Measurements from ENCODE around the gene TYSND1.
A peak's percentile ranks its signal among the peaks of the same experiment; 100 is the strongest.
"Not testable (repeated sequence)": the region's sequence is repeated elsewhere in the genome, so short reads cannot be mapped to it uniquely, and the experiment has no call there.

Gene TYSND1

DNA sequence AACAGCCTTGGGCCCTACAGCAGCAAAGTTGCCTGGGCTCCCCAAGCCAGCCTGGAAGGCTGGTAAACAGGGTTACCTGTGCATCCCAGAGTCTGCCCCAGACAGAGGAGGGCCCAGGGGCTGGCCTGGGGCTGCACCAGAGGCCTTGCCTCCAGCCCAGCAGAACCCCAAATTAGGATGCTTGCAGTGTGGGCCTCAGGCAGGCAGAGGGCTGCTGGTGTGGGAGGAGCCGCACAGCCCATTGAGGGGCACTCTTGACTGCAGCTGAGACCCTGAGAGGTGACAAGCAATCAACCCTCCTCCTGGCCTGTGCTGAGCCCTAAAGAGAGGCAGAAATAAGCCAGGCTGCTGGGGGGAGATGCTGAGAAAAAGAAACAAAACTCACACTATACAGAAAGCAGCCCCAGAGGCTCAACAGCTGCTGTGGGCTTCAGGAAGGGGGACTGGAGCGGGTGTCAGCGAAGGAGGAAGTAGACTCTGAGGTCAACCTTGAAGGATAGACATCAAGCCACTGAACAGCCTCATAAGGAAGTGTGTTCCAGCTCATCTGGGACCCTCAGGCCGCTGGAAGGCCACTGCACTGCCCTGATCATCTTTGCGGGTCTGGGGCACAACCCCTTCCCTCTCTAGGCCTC is 20.5 kb downstream of the TYSND1 start:
- H3K9me3 ChIP-seq (ENCODE audit: control insufficient read depth, low read length): no peaks in the 10 kb centered on the region
- H3K36me3 ChIP-seq (ENCODE audit: control insufficient read depth, insufficient read depth, low read length): no peaks in the 10 kb centered on the region
- peaks cover 3% of the 10 kb centered on the region for H3K4me1 ChIP-seq (ENCODE audit: control insufficient read depth, insufficient read depth, low read length)
- no peak overlapping the region for H3K4me3 ChIP-seq (ENCODE audit: low read length)
- H3K9ac ChIP-seq (ENCODE audit: low read length): no peak overlapping the region
- no peaks in the 10 kb centered on the region for H3K27me3 ChIP-seq (ENCODE audit: control insufficient read depth, insufficient read depth, low read length)

DNA sequence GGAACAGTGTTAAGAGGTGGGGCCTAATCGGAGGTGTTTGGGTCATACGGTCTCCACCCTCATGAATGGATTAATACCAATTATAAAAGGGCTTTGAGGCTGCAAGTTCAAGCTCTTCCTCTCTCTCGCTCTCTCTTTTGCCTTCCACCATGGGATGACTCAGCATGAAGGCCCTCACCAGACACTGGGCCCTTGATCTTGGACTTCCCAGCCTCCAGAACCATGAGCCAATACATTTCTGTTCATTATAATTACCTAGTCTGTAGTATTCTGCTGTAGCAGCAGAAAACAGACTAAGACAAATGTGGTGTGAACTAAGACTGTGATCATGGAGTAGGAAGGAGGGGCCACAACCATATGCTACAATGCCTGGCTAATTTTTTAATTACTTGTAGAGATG is 21.6 kb downstream of the TYSND1 start:
- Histone ChIP-seq H3K27me3 (ENCODE audit: control insufficient read depth, insufficient read depth, low read length) (no peaks in the 10 kb centered on the region), H3K36me3 (ENCODE audit: control insufficient read depth, insufficient read depth, low read length) (no peaks in the 10 kb centered on the region), H3K4me1 (ENCODE audit: control insufficient read depth, insufficient read depth, low read length) (peaks cover 12% of the 10 kb centered on the region), H3K9me3 (ENCODE audit: control insufficient read depth, low read length) (no peaks in the 10 kb centered on the region), H3K4me3 (ENCODE audit: low read length) (no peak overlapping the region), H3K9ac (ENCODE audit: low read length) (no peak overlapping the region)

DNA sequence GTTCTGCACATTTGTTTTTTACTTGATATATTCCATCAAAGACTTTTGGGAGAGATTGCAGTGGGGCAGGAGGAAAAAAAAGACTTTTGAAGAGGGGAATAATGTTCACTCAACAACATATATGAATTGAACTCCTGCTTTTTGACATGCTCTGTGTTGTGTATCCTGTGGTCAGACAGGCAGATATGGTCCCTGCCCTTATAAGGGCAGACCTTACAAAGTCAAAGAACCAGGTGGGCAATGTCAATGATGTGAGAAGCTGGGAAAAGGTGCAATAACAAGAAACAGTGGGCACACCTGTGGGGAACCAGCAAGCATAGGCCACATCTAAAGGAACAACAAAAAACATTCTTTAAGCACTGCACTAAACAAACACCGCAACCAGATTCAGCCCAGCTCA is 22.1 kb downstream of the TYSND1 start:
- H3K9me3 ChIP-seq (ENCODE audit: control insufficient read depth, low read length): no peaks in the 10 kb centered on the region
- H3K36me3 ChIP-seq (ENCODE audit: control insufficient read depth, insufficient read depth, low read length): no peaks in the 10 kb centered on the region

DNA sequence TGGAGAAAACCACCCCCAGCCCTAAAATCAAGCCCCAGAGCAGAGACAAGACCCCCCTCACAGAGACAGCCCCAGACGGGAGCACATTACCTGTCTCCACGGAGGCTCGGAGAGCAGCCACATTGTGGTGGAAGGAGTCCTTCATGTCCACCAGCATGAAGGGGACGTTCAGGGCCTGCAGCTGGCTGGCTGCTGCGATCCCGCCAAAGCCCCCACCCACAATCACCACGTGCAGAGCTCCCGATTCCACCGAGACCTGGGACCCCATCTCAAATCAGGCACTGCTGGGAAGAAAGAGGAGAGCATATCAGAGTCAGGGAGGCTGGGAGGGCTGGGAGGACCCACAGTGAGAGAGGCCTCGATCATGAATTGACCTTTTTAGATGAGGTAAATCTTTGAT is 22.7 kb downstream of the TYSND1 start:
- no peaks in the 10 kb centered on the region for H3K36me3 ChIP-seq (ENCODE audit: control insufficient read depth, insufficient read depth, low read length)
- H3K9ac ChIP-seq (ENCODE audit: low read length): no peak overlapping the region
- no peaks in the 10 kb centered on the region for H3K9me3 ChIP-seq (ENCODE audit: control insufficient read depth, low read length)
- peaks cover 15% of the 10 kb centered on the region for H3K4me1 ChIP-seq (ENCODE audit: control insufficient read depth, insufficient read depth, low read length)
- H3K4me3 ChIP-seq (ENCODE audit: low read length): no peak overlapping the region
- H3K27me3 ChIP-seq (ENCODE audit: control insufficient read depth, insufficient read depth, low read length): no peaks in the 10 kb centered on the region

More for the DNA sequence above, 22.1 kb downstream of the TYSND1 start:
- Histone ChIP-seq H3K4me1 (ENCODE audit: control insufficient read depth, insufficient read depth, low read length) (peaks cover 15% of the 10 kb centered on the region), H3K4me3 (ENCODE audit: low read length) (no peak overlapping the region), H3K9ac (ENCODE audit: low read length) (no peak overlapping the region), H3K27me3 (ENCODE audit: control insufficient read depth, insufficient read depth, low read length) (no peaks in the 10 kb centered on the region)

DNA sequence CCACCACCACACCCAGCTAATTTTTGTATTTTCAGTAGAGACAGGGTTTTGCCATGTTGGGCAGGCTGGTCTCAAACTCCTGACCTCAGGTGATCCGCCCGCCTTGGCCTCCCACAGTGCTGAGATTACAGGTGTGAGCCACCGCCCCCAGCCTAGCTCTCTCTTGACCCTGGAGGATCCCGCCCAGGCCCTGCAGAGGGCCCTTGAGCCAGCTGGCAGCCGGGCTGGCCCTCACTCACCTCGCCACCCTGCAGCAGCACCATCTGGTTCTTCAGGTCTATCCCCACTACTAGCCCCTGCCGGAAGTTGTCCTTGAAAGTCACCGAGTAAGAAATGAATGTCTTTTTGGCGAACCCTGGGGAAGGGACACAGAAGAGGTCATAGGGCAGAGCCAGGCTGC is 23.3 kb downstream of the TYSND1 start:
- not testable (repeated sequence) for H3K9ac ChIP-seq (ENCODE audit: low read length); H3K36me3 ChIP-seq (ENCODE audit: control insufficient read depth, insufficient read depth, low read length); H3K9me3 ChIP-seq (ENCODE audit: control insufficient read depth, low read length); H3K4me3 ChIP-seq (ENCODE audit: low read length); H3K27me3 ChIP-seq (ENCODE audit: control insufficient read depth, insufficient read depth, low read length)
- H3K4me1 ChIP-seq (ENCODE audit: control insufficient read depth, insufficient read depth, low read length): peaks cover 15% of the 10 kb centered on the region

DNA sequence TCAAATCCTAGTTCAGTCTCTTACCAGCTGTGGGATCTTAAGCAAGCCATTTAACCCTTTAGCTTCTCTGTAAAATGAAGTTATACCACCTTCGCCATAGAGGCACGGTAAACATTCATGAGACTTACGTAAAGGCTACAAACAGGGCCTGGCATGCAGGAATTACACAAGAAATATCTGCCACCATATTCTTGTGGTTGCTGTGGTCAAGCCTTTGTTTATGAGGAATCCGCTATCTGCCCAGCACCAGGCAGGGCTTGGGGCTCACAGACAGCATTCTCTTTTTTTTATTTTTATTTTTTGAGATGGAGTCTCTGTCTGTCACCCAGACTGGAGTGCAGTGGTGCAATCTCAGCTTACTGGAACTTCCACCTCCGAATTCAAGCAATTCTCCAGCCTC is 23.8 kb downstream of the TYSND1 start:
- Histone ChIP-seq H3K27me3 (ENCODE audit: control insufficient read depth, insufficient read depth, low read length) (no peaks in the 10 kb centered on the region), H3K9ac (ENCODE audit: low read length) (no peak overlapping the region), H3K36me3 (ENCODE audit: control insufficient read depth, insufficient read depth, low read length) (no peaks in the 10 kb centered on the region), H3K9me3 (ENCODE audit: control insufficient read depth, low read length) (no peaks in the 10 kb centered on the region), H3K4me1 (ENCODE audit: control insufficient read depth, insufficient read depth, low read length) (peaks cover 15% of the 10 kb centered on the region), H3K4me3 (ENCODE audit: low read length) (no peak overlapping the region)

DNA sequence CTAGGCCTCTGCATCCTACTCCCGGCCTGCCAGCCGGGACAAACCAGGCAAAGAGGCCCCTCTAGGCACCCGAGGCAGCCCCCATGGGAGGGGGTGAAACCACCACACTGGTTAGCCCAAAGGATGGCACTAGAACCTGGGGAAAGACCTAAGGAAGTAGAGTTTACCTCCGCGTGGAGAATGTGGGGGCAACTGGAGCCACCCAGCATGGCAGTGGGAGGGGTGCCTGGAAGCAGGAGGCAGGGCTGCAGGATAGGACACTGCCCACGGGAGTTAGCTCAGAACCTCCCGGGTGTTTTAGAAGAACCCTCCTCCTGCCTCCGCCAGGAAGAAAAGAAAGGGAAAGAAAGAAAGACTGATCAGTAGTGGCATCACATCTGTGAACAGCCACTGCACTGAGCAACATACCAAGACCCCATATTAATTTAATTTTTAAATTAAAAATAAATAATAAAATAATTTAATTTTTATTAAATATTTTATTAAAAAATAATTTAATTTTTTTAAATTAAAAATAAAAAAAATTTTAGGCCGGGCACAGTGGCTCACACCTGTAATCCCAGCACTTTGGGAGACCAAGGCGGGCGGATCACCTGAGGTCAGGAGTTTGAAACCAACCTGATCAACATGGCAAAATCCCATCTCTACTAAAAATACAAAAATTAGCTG is 25.1 kb downstream of the TYSND1 start:
- H3K36me3 ChIP-seq (ENCODE audit: control insufficient read depth, insufficient read depth, low read length): no peaks in the 10 kb centered on the region
- no peak overlapping the region for H3K9ac ChIP-seq (ENCODE audit: low read length)
- no peaks in the 10 kb centered on the region for H3K9me3 ChIP-seq (ENCODE audit: control insufficient read depth, low read length)
- no peaks in the 10 kb centered on the region for H3K27me3 ChIP-seq (ENCODE audit: control insufficient read depth, insufficient read depth, low read length)
- peaks cover 15% of the 10 kb centered on the region for H3K4me1 ChIP-seq (ENCODE audit: control insufficient read depth, insufficient read depth, low read length)
- H3K4me3 ChIP-seq (ENCODE audit: low read length): no peak overlapping the region

DNA sequence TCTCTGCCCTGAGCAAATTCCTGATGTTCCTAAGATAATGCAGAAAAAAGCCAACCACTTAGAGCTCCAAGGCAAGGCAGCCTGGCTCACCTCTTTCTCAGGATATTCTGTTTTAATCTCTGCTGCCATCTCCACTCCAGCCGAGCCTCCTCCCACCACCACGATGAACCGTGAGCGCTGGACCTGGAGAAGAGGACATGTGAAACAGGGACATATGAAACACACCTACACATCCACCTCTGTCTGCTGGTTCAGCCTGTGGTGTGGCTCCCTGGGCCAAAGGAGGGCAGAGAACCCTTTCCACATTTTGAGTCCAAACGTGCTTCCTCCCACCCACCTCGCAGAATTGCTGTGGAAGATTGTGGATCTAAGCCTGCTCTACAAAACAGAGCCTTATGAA is 26.1 kb downstream of the TYSND1 start:
- peaks cover 15% of the 10 kb centered on the region for H3K4me1 ChIP-seq (ENCODE audit: control insufficient read depth, insufficient read depth, low read length)
- no peak overlapping the region for H3K4me3 ChIP-seq (ENCODE audit: low read length)
- H3K9ac ChIP-seq (ENCODE audit: low read length): no peak overlapping the region
- H3K27me3 ChIP-seq (ENCODE audit: control insufficient read depth, insufficient read depth, low read length): no peaks in the 10 kb centered on the region
- H3K36me3 ChIP-seq (ENCODE audit: control insufficient read depth, insufficient read depth, low read length): no peaks in the 10 kb centered on the region
- no peaks in the 10 kb centered on the region for H3K9me3 ChIP-seq (ENCODE audit: control insufficient read depth, low read length)

DNA sequence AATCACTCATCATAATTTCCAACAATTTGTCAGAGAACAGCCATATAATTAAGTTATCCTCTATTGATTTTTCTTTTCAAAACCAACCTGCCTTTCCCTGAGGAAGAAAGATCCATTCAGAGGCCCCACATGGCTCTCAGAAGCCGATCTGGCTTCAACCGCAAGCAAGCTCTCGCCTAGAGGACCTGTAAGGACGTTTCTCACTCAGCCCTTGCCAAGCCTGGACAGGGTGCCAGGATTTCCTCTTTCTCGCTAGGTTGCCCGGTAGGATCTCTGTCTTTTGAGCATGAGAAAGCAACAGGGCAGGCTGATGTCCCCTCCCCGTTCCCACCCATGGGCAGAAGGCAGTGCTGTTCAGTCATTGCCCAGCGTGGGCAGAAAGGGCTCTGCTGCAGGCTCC is 26.9 kb downstream of the TYSND1 start:
- no peaks in the 10 kb centered on the region for H3K27me3 ChIP-seq (ENCODE audit: control insufficient read depth, insufficient read depth, low read length)
- H3K36me3 ChIP-seq (ENCODE audit: control insufficient read depth, insufficient read depth, low read length): peaks cover 3% of the 10 kb centered on the region
- H3K9me3 ChIP-seq (ENCODE audit: control insufficient read depth, low read length): no peaks in the 10 kb centered on the region
- no peak overlapping the region for H3K4me3 ChIP-seq (ENCODE audit: low read length)
- H3K4me1 ChIP-seq (ENCODE audit: control insufficient read depth, insufficient read depth, low read length): peaks cover 15% of the 10 kb centered on the region
- peak overlapping the region; percentile 9 for H3K9ac ChIP-seq (ENCODE audit: low read length)

DNA sequence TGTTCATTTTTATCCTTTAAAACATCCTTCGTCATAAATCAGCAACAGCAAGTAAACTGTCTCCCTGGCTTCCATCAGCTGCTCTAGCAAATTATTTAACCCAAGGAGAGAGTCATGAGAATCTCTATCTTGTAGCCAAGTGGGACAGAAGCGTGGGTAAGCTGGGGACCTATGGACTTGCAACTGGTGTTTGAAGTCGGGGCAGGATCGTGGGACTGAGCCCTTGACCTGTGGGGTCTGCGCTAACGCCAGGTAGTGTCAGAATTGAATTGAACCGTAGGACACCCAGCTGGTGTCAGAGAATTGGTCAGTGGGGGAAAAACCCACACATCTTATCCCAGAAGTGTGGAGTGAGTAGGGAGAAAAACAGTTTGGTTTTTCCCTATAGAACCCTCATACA is 27.3 kb downstream of the TYSND1 start:
- Histone ChIP-seq H3K4me1 (ENCODE audit: control insufficient read depth, insufficient read depth, low read length) (peaks cover 15% of the 10 kb centered on the region), H3K9ac (ENCODE audit: low read length) (no peak overlapping the region), H3K9me3 (ENCODE audit: control insufficient read depth, low read length) (no peaks in the 10 kb centered on the region), H3K4me3 (ENCODE audit: low read length) (no peak overlapping the region), H3K27me3 (ENCODE audit: control insufficient read depth, insufficient read depth, low read length) (no peaks in the 10 kb centered on the region), H3K36me3 (ENCODE audit: control insufficient read depth, insufficient read depth, low read length) (peaks cover 3% of the 10 kb centered on the region)

DNA sequence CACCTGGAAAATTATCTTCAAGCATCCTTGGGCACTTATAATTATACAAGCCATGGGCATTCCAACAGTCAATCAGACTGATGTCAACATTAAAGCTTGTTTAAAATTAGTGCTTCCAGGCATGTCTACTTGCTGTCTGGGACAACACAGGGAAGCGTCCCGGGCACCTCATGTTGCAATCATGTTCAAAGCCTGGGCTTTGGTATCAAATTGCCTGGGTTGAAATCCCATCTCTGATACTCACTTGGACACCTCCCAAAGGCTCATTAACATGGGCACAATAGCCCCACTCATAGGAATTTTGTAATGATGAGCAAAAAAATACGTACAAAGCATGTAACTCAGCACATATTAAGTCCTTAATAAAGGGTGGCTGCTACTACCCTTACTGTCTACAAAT is 28.3 kb downstream of the TYSND1 start:
- no peak overlapping the region for H3K4me3 ChIP-seq (ENCODE audit: low read length)
- H3K9ac ChIP-seq (ENCODE audit: low read length): no peak overlapping the region
- H3K27me3 ChIP-seq (ENCODE audit: control insufficient read depth, insufficient read depth, low read length): no peaks in the 10 kb centered on the region
- H3K36me3 ChIP-seq (ENCODE audit: control insufficient read depth, insufficient read depth, low read length): peaks cover 3% of the 10 kb centered on the region
- H3K9me3 ChIP-seq (ENCODE audit: control insufficient read depth, low read length): no peaks in the 10 kb centered on the region
- H3K4me1 ChIP-seq (ENCODE audit: control insufficient read depth, insufficient read depth, low read length): peaks cover 15% of the 10 kb centered on the region

DNA sequence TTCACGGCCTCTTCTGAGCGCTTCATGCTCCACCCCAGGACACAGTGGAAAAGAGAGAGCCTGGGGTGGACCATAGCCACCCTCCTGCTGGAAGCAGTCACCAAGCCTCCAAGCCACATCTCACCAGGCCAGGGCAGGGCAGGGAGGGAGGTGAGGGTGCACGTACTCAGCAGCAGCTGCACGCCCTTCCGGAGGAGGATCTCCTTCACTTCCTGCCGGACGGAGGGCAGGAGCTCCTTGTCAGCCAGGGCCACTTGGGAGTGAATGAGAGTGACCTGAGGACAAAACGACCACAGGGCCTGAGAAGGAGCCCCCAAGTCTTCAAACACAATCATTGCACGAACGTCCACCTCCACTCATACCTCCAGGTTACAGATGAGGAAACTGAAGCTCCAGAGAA is 28.9 kb downstream of the TYSND1 start:
- Histone ChIP-seq H3K4me1 (ENCODE audit: control insufficient read depth, insufficient read depth, low read length) (peaks cover 15% of the 10 kb centered on the region), H3K9ac (ENCODE audit: low read length) (no peak overlapping the region), H3K36me3 (ENCODE audit: control insufficient read depth, insufficient read depth, low read length) (peaks cover 3% of the 10 kb centered on the region), H3K4me3 (ENCODE audit: low read length) (no peak overlapping the region), H3K9me3 (ENCODE audit: control insufficient read depth, low read length) (no peaks in the 10 kb centered on the region), H3K27me3 (ENCODE audit: control insufficient read depth, insufficient read depth, low read length) (no peaks in the 10 kb centered on the region)

Measured in mucosa of stomach (tissue), 1 donor.